ENCODE data around the gene NHS.

The NHS gene

GRCh38 chrX:17637235-17637634, 262.2 kb downstream of the NHS start:
- in situ Hi-C loops (cut with MboI; ENCODE audit: low sequenced_read_pairs, unreplicated experiment), result no loop called here
- DNase-seq (ENCODE audit: low spot score), result no peak
- no peak for TF ChIP-seq CTCF (IDR thresholded peaks at IDR 0.05; ENCODE audit: borderline replicate concordance, control extremely low read depth, extremely low read depth, insufficient read depth, missing control alignments)

- in situ Hi-C loops (cut with MboI; ENCODE audit: low sequenced_read_pairs, unreplicated experiment), result no loop called here
Measured at GRCh38 chrX:17638731-17639130, 263.7 kb downstream of the NHS start.

GRCh38 chrX:17642891-17643290, 267.9 kb downstream of the NHS start:
- TF ChIP-seq CTCF (IDR thresholded peaks at IDR 0.05; ENCODE audit: borderline replicate concordance, control extremely low read depth, extremely low read depth, insufficient read depth, missing control alignments), result no peak
- in situ Hi-C loops (cut with MboI; ENCODE audit: low sequenced_read_pairs, unreplicated experiment), result no loop called here
- DNase-seq (ENCODE audit: low spot score), result no peak

More at GRCh38 chrX:17638731-17639130, 263.7 kb downstream of the NHS start:
- no peak for DNase-seq (ENCODE audit: low spot score)
- TF ChIP-seq CTCF (IDR thresholded peaks at IDR 0.05; ENCODE audit: borderline replicate concordance, control extremely low read depth, extremely low read depth, insufficient read depth, missing control alignments), result no peak

GRCh38 chrX:17643528-17643927, 268.5 kb downstream of the NHS start:
- in situ Hi-C loops (cut with MboI; ENCODE audit: low sequenced_read_pairs, unreplicated experiment), result no loop called here
- no peak for DNase-seq (ENCODE audit: low spot score)
- no peak for TF ChIP-seq CTCF (IDR thresholded peaks at IDR 0.05; ENCODE audit: borderline replicate concordance, control extremely low read depth, extremely low read depth, insufficient read depth, missing control alignments)

- in situ Hi-C loops (cut with MboI; ENCODE audit: low sequenced_read_pairs, unreplicated experiment), result no loop called here
- no peak for TF ChIP-seq CTCF (IDR thresholded peaks at IDR 0.05; ENCODE audit: borderline replicate concordance, control extremely low read depth, extremely low read depth, insufficient read depth, missing control alignments)
- DNase-seq (ENCODE audit: low spot score), result no peak
Measured at GRCh38 chrX:17644001-17644400, 269.0 kb downstream of the NHS start.

DNA sequence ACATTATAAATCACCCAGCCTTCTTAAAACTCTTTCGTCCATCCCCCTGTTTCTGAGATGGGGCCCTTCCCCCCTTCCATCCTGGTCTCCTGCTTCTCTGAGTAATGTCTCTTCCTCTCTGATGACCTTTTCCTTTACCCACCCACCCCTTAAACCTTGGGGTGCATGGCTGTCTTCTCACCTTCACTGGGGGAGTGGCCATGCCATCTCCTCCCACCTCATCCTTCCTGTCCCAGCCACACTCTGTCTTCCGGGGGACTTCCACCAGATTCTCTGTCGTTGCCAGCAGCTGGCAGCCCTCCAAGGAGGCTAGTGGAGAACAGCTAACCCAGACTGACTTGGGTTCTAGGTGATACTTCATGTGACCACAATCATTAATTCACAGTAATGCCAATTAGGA, 279.1 kb downstream of the NHS start:
- TF ChIP-seq CTCF (IDR thresholded peaks at IDR 0.05; ENCODE audit: borderline replicate concordance, control extremely low read depth, extremely low read depth, insufficient read depth, missing control alignments), result no peak
- no peak for DNase-seq (ENCODE audit: low spot score)
- in situ Hi-C loops (cut with MboI; ENCODE audit: low sequenced_read_pairs, unreplicated experiment), result no loop called here

Data from GM13976 (cell line).